GM12801 (cell line): ENCODE results near the gene LRP1B.

ENCODE experiments used
- TF ChIP-seq, protein P1 (sequence below): IDR thresholded peaks from one replicate; pipeline ENCODE4 v1.5.1; 2011; ENCODE audit warnings: control low read depth; ENCODE audit not compliant: insufficient read length; ENCODE audit errors: extremely low read depth

The LRP1B gene

DNA sequence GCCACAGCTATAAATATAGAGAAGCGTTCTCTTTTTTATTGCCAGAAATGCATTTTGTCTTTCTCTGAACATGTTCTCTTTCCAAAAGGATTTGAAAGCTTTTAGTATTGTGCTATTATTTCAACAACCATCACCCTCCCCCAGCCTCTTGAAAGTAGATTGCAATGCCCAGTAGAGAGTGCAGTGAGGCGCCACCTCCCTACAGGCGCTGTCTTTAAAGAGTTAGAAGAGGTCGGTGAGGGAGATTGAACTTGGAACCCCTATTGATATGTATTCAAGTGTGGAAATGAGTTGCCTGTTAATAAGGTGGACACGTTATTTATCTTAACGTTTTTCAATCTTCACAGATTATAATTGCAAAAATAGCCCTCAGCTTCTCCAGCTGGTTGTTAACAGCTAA lies 360.3 kb downstream of the LRP1B start:
- TF ChIP-seq, protein P1, sequence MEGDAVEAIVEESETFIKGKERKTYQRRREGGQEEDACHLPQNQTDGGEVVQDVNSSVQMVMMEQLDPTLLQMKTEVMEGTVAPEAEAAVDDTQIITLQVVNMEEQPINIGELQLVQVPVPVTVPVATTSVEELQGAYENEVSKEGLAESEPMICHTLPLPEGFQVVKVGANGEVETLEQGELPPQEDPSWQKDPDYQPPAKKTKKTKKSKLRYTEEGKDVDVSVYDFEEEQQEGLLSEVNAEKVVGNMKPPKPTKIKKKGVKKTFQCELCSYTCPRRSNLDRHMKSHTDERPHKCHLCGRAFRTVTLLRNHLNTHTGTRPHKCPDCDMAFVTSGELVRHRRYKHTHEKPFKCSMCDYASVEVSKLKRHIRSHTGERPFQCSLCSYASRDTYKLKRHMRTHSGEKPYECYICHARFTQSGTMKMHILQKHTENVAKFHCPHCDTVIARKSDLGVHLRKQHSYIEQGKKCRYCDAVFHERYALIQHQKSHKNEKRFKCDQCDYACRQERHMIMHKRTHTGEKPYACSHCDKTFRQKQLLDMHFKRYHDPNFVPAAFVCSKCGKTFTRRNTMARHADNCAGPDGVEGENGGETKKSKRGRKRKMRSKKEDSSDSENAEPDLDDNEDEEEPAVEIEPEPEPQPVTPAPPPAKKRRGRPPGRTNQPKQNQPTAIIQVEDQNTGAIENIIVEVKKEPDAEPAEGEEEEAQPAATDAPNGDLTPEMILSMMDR, result no peak

DNA sequence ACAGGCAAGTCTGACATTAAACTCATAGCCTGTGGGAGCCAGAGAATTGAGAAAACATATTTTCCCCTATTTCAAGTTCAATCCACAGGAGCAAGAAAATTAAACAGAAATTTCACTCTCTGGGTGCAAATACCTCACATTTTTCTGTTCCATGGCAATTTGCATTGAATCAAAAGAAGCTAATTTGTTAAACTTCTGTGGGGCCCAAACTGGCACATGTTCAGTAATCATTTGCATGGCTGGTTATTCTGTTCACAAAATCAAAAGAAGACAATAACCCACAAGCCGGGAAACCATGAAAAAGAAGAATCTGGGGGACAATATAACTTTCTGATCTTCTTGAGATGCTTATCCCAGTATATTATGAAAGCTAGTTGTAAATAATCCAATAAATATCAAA lies 363.1 kb downstream of the LRP1B start:
- TF ChIP-seq, protein P1, result no peak

DNA sequence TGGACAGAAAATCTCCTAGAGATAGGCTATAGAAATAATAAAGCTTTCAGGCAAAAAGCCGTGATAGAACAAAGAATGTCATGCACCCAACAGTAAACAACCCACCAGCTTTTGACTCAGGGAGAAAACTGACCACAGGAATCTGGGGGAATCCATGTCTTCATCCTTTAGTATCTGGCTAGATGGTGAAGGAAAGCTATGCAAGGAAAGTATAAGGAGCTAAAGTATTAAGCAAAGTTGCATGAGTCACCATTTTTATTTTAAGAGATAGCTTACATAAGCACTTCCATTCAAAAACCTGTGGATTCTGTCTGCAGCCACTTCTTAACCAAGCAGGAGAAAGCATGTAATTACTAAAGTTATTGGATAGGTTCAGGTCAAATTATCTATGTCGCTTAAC lies 363.8 kb downstream of the LRP1B start:
- TF ChIP-seq, protein P1, result no peak

DNA sequence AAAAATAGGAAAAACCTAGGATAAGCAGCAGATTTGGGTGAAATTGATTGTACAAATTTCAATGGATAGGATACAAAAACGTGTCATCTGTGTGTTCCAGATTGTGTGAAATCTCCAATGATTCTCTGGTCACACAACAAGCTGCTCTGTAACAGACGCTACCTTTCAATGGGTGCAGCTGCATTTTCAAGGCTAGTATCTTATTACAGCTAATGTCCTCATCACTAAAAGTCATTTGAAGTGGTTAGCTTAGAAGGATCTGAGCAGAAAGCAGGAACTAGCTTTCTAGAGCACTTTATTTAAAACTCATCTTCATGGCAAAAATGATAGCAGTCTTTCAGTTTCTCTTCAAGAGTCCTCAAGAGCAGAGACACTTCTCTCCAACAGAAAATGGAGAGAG lies 364.6 kb downstream of the LRP1B start:
- TF ChIP-seq, protein P1, result no peak

DNA sequence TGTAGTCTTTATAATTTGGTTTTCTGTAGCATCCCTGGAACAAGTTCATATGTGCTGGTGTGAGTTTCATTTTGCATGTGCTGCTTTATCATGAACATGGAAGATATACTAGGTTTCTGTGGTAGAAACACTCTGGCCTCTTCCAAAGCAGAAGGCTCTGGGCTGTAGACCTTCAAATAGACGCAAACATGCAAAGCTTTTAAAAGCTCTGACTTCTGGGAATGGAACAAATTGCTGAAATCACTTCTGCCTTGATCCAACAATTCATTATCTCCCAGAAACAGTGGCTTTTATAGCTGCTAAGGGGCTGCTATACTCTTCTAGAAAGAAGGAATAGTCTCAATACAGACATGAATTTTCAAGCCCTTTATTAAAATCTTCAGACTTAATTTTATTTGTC lies 382.2 kb downstream of the LRP1B start:
- TF ChIP-seq, protein P1, result no peak

DNA sequence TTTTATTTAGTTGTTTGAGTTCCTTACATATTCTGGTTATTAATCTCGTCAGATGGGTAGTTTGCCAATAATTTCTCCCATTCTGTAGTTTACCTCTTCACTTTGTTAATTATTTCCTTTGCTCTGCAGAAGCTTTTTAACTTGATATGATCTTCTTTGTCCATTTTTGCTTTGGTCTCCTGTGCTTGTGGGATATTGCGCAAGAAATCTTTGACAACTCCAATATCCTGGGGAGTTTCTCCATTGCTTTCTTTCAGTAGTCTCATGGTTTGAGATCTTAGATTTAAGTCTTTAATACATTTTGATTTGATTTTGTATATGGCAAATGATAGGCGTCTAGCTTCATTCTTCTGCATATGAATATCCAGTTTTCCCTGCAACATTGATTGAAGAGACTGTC lies 389.2 kb downstream of the LRP1B start:
- TF ChIP-seq, protein P1, result no peak

DNA sequence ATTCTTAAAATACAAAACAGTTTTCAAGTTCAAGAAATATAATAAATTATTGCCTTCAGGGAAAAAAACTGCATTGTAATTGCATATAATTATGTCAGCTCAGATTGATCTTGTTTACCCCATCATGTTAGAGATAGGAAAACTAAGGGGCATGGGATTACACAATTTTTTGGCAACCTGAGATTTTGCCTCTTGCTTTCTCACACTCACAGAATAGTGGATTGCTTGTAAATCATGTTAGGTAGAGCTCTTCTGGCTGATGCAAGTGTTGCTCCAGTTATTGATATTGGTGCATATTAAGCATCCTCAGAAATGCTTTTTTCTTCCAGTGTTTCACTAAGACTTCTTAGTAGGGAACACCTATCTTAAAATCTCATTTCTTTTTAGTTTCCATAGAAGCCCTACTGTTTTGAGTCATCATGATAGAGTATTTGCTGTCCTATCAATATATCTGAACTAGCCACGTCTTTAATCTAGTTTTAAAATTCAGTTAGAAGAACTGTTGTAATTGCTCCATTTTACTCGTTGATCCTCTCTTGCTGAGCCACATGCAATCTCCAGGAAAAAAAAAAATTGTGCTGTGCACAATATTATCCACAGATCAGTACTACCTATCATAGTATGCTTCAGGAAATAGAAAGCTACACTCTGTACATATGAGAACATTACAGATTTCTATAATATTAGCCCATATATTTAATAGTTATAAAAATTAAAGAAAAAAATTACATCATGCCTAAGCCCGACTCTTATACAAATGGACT lies 393.1 kb downstream of the LRP1B start:
- TF ChIP-seq, protein P1, result no peak

DNA sequence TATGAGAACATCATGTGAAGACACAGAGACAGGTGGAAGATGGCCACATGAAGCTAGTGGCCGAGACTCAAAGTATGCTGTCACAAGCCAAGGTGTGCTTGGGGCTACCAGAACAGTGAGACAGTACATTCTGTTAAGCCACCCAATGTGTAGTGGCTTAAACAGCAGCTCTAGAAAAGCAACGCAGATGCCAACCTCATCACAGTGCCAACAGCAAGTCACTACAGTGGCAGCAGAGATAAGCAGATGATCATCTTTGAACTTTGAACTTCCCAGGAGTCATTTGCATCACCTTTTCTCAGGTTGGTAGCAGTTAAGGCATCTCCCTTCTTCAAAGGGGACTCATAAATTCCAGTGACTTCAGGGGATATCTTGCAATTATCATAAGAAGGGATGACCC lies 394.4 kb downstream of the LRP1B start:
- TF ChIP-seq, protein P1, result no peak
